ENCODE measurements around the gene CFAP46. TPM values are rescaled to one million over a fixed set of nuclear protein-coding genes. Genes with fewer than 3 reads are reported as not detected.

Gene CFAP46
- total and polyA plus RNA-seq, 8 donors: 1.2 to 5.2 (median 3.5) TPM

DNA sequence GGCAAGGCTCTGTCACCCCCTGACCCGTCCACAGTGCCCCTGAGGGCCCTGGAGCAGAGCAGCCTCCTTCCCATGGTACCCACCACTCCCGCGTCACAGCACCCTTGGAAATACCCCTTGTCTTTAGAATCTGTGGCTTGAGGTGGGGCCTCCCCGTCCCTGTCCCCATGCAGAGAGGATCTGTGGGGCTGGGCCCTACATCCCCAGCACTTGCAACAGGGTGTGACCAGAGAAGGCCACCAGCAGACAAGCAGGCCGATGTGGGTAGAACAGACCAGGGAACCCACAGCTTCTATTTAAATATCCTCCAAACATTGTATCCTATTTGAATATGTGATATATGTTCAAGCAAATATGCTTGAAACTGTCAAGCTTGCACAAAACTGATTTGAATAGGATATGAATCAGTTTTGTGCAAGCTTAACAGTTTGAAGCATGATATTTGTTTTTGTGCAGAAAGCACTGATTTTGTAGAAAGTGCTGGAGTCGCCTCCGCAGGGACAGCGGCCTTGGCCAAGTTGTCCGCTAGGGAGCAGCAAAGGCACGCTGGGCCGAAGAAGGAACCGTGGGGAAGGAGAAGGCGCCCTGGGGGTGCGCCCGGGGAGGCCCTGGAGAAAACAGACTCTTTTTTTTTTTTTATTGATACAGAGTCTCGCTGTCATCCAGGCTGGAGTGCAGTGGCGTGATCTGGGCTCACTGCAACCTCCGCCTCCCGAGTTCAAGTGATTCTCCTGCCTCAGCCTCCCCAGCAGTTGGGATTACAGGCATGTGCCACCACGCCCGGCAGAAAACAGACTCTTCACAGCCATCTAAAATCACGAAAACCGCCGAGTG lies 2.2 kb downstream of the CFAP46 start:
- peak; percentile 67 for ATAC-seq
- H3K27ac ChIP-seq: no peak overlapping the region
- H3K4me3 ChIP-seq: no peak overlapping the region
- peak in 3 of 4 donors; percentile 11 to 82 (median 50) for DNase-seq
- peaks cover 19 to 80% of the 10 kb centered on the region in 2 donors for H3K27me3 ChIP-seq
- H3K4me1 ChIP-seq: peaks cover 3 to 12% of the 10 kb centered on the region in 2 donors
- intact Hi-C loops (cut with DNase I): loop anchor here in 1 of 2 donors (10.0 kb wide), 1 partner anchor 185 kb away; no protein-coding TSS in a partner anchor
- no peaks in the 10 kb centered on the region for H3K9me3 ChIP-seq
- H3K36me3 ChIP-seq: no peaks in the 10 kb centered on the region
- TF ChIP-seq, protein P1, sequence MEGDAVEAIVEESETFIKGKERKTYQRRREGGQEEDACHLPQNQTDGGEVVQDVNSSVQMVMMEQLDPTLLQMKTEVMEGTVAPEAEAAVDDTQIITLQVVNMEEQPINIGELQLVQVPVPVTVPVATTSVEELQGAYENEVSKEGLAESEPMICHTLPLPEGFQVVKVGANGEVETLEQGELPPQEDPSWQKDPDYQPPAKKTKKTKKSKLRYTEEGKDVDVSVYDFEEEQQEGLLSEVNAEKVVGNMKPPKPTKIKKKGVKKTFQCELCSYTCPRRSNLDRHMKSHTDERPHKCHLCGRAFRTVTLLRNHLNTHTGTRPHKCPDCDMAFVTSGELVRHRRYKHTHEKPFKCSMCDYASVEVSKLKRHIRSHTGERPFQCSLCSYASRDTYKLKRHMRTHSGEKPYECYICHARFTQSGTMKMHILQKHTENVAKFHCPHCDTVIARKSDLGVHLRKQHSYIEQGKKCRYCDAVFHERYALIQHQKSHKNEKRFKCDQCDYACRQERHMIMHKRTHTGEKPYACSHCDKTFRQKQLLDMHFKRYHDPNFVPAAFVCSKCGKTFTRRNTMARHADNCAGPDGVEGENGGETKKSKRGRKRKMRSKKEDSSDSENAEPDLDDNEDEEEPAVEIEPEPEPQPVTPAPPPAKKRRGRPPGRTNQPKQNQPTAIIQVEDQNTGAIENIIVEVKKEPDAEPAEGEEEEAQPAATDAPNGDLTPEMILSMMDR (IDR thresholded peaks at IDR 0.05): peak; percentile 62 to 74

DNA sequence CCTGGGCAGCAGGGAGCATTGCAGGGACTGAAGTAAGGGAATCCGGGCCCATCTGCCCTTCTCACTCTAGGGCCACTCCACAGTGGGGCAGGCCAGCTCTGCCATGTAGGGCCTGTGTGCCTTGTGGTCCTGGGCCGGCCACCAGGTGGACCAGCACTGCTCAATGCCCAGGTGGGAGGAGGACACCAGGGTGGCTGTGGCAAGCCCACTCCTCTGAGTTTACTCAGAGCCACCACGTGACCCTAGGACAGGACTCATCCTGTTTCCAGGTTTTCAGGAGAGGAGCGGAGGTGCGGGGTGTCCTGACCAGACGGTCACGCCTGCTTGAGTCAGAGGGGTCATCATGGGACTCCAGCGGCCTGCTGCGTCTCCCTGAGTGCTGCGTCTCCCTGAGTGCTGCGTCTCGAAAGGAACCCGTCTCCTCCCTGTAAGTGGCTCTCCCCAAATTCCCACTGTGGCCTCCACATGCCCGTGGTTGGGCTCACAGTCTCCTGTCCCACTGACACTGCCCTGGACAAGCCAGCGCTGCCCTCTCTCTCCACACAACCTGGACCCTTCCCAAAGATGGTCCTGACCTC lies 2.9 kb downstream of the CFAP46 start:
- no peak for DNase-seq
- no peaks in the 10 kb centered on the region for H3K36me3 ChIP-seq
- peaks cover 19 to 73% of the 10 kb centered on the region in 2 donors for H3K27me3 ChIP-seq
- intact Hi-C loops (cut with DNase I): no loop called here
- no peak overlapping the region for H3K4me3 ChIP-seq
- H3K4me1 ChIP-seq: peaks cover 3 to 12% of the 10 kb centered on the region in 2 donors
- H3K27ac ChIP-seq: no peak overlapping the region
- TF ChIP-seq, protein P1 (IDR thresholded peaks at IDR 0.05): no peak
- no peak for ATAC-seq
- no peaks in the 10 kb centered on the region for H3K9me3 ChIP-seq

DNA sequence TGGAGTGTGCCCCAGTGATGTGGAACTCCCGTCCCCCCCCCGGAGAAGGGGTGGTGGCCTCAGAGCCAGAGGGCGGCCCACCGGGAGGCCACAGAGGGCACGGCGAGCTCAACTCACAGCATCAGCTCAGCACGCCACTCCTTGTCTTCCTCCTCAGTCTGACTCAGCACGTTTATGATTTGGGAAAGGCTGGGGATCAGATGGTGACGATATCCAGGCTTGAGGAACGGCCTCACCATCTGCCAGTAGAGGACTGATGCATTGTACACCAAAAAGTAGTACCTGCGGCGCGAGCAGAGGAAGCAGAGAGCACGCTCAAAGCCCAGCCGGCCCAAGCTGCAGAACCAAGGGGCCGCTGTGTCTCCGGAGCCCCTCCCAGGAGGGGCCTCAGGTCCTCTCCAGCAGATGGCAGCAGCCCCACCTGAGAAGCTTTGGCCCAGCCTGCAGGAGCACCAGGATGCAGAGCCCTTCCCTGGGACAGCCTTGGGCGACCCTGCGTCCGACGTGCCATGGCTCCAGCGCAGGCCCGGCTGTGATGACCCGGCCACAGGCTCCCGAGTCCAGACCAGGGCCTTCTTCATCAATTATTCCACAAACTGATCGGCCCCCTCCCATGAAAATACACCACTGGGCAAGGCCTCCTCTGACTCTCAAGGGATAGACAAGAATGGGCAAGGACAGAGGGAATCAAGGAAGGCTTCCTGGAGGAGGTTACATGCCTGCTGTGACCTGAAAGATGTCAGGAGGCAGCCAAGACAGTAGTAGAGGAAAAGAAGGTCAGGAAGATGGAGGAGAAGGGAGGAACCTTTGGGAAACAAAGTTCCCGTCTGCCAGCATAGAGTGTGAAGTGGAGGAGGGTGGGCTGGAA lies 3.7 kb downstream of the CFAP46 start:
- Histone ChIP-seq H3K36me3 (no peaks in the 10 kb centered on the region), H3K4me3 (no peak overlapping the region), H3K27ac (no peak overlapping the region), H3K27me3 (peaks cover 16 to 65% of the 10 kb centered on the region in 2 donors), H3K4me1 (peaks cover 3 to 12% of the 10 kb centered on the region in 2 donors), H3K9me3 (no peaks in the 10 kb centered on the region)
- intact Hi-C loops (cut with DNase I): no loop called here
- TF ChIP-seq, protein P1 (IDR thresholded peaks at IDR 0.05): no peak
- DNase-seq (peak in 1 of 4 donors; percentile 70), ATAC-seq (no peak)

DNA sequence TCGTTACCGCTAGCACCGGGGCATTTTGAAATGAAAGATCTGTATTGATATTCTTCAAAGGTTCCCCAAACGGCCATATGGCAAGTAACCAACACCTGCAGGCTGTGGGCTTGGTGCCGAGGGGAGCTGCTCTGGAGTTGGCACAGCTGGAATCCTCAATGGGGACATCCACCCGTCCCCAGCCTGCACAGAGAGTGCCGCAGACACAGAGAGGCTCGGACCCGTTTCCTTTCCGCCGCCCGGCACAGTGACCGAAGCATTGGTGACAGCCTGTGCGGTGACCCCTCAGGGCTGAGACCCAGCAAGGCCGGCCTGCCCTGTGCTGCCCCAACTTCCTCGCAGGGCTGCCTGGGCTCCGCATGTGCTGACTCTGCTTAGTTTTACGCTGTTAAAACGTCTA lies 4.5 kb downstream of the CFAP46 start:
- TF ChIP-seq, protein P1 (IDR thresholded peaks at IDR 0.05): no peak
- Histone ChIP-seq H3K4me3 (no peak overlapping the region), H3K27me3 (peaks cover 10 to 57% of the 10 kb centered on the region in 2 donors), H3K27ac (no peak overlapping the region), H3K36me3 (no peaks in the 10 kb centered on the region), H3K9me3 (no peaks in the 10 kb centered on the region), H3K4me1 (peaks cover 2 to 9% of the 10 kb centered on the region in 2 donors)
- peak in 1 of 4 donors; percentile 76 for DNase-seq
- no peak for ATAC-seq
- intact Hi-C loops (cut with DNase I): no loop called here

Measured in left lung (tissue), 10 donors.